ENCODE results near the gene CMTM7.

CMTM7 gene

GRCh38 chr3:32493437-32494414, 102.1 kb downstream of the CMTM7 start:
- TF ChIP-seq CTCF (IDR thresholded peaks at IDR 0.05), result no peak
- Histone ChIP-seq H3K4me2 (ENCODE audit: low read length) (no peak overlapping the region), H2AFZ (no peak overlapping the region), H3K9me3 (ENCODE audit: control insufficient read depth, low read length) (no peaks in the 10 kb centered on the region), H3K4me3 (ENCODE audit: low read depth, low read length) (no peak overlapping the region), H3K4me1 (peaks cover 7% of the 10 kb centered on the region), H3K36me3 (ENCODE audit: control insufficient read depth, insufficient read depth, low read length) (no peaks in the 10 kb centered on the region), H3K27ac (no peak overlapping the region), H3K27me3 (ENCODE audit: control insufficient read depth, insufficient read depth, low read length) (no peaks in the 10 kb centered on the region), H3K9ac (no peak overlapping the region), H3K79me2 (peaks cover 8% of the 10 kb centered on the region)

- H3K4me1 ChIP-seq, result peaks cover 7% of the 10 kb centered on the region
Observed at GRCh38 chr3:32495085-32495484, 103.4 kb downstream of the CMTM7 start.

GRCh38 chr3:32495609-32496008, 104.0 kb downstream of the CMTM7 start:
- Histone ChIP-seq H3K27me3 (ENCODE audit: control insufficient read depth, insufficient read depth, low read length) (no peaks in the 10 kb centered on the region), H3K79me2 (peaks cover 8% of the 10 kb centered on the region), H3K27ac (no peak overlapping the region), H3K4me1 (peaks cover 7% of the 10 kb centered on the region), H3K9me3 (ENCODE audit: control insufficient read depth, low read length) (no peaks in the 10 kb centered on the region), H3K36me3 (ENCODE audit: control insufficient read depth, insufficient read depth, low read length) (no peaks in the 10 kb centered on the region), H3K4me3 (ENCODE audit: low read depth, low read length) (no peak overlapping the region), H2AFZ (no peak overlapping the region), H3K9ac (no peak overlapping the region), H3K4me2 (ENCODE audit: low read length) (no peak overlapping the region)
- no peak for TF ChIP-seq CTCF (IDR thresholded peaks at IDR 0.05)

More at GRCh38 chr3:32495085-32495484, 103.4 kb downstream of the CMTM7 start:
- Histone ChIP-seq H3K27ac (no peak overlapping the region), H3K9me3 (ENCODE audit: control insufficient read depth, low read length) (no peaks in the 10 kb centered on the region), H3K27me3 (ENCODE audit: control insufficient read depth, insufficient read depth, low read length) (no peaks in the 10 kb centered on the region), H3K9ac (no peak overlapping the region), H2AFZ (no peak overlapping the region), H3K79me2 (peaks cover 8% of the 10 kb centered on the region), H3K36me3 (ENCODE audit: control insufficient read depth, insufficient read depth, low read length) (no peaks in the 10 kb centered on the region), H3K4me3 (ENCODE audit: low read depth, low read length) (no peak overlapping the region), H3K4me2 (ENCODE audit: low read length) (no peak overlapping the region)
- no peak for TF ChIP-seq CTCF (IDR thresholded peaks at IDR 0.05)

GRCh38 chr3:32498252-32498651, 106.6 kb downstream of the CMTM7 start:
- Histone ChIP-seq H3K9me3 (ENCODE audit: control insufficient read depth, low read length) (no peaks in the 10 kb centered on the region), H2AFZ (no peak overlapping the region), H3K27me3 (ENCODE audit: control insufficient read depth, insufficient read depth, low read length) (no peaks in the 10 kb centered on the region), H3K4me3 (ENCODE audit: low read depth, low read length) (no peak overlapping the region), H3K9ac (no peak overlapping the region), H3K4me2 (ENCODE audit: low read length) (no peak overlapping the region), H3K79me2 (peaks cover 10% of the 10 kb centered on the region), H3K36me3 (ENCODE audit: control insufficient read depth, insufficient read depth, low read length) (no peaks in the 10 kb centered on the region), H3K27ac (no peak overlapping the region), H3K4me1 (peaks cover 7% of the 10 kb centered on the region)
- no peak for TF ChIP-seq CTCF (IDR thresholded peaks at IDR 0.05)
